WTC11 (cell line): ENCODE measurements around the gene TMEM60. TPM values are rescaled to one million over a fixed set of nuclear protein-coding genes. Genes with fewer than 3 reads are reported as not detected.

Source experiments
- ATAC-seq: fragments of 200-7000 bp; cut with Tn5 transposase; 2 replicates; pipeline ENCODE4 v1.10.0; 2021; ENCODE audit warnings: mild to moderate bottlenecking, moderate library complexity
- CTCF ChIA-PET: fragments of 300-600 bp; sonication (Branson Sonifier 250); formaldehyde crosslinking; loops from one replicate; lab custom pipeline; 2021; ENCODE audit warnings: antibody characterized with exemption; lab: Charles Lee
- POLR2A ChIA-PET: fragments of 350-600 bp; sonication (Branson Sonifier 250); formaldehyde crosslinking; loops from one replicate; lab custom pipeline; 2021; ENCODE audit warnings: antibody characterized with exemption; lab: Charles Lee
- DNase-seq: peaks from one replicate; pipeline ENCODE4 v3.0.0; 2021; ENCODE audit warnings: low spot score
- H3K27ac Mint-ChIP-seq: 2 replicates; pipeline ENCODE4 v1.8.0; 2021; ENCODE audit warnings: mixed read lengths
- H3K27me3 Mint-ChIP-seq: 2 replicates; pipeline ENCODE4 v1.8.0; 2021; ENCODE audit warnings: low read depth, mild to moderate bottlenecking, moderate library complexity, mixed read lengths
- H3K36me3 Mint-ChIP-seq: 2 replicates; pipeline ENCODE4 v1.8.0; 2021; ENCODE audit warnings: mixed read lengths
- H3K4me1 Mint-ChIP-seq: 2 replicates; pipeline ENCODE4 v1.8.0; 2022; ENCODE audit warnings: mixed read lengths
- H3K4me3 Mint-ChIP-seq: 2 replicates; pipeline ENCODE4 v1.8.0; 2021; ENCODE audit warnings: mild to moderate bottlenecking, moderate library complexity, mixed read lengths
- H3K9me3 Mint-ChIP-seq: 2 replicates; pipeline ENCODE4 v1.8.0; 2021; ENCODE audit warnings: mixed read lengths
- ATF1 ChIP-seq: sonication (generic); formaldehyde crosslinking; IDR thresholded peaks from 2 replicates; pipeline ENCODE4 v1.8.1; 2023; ENCODE audit warnings: mild to moderate bottlenecking, moderate library complexity, missing genetic modification reagents
- CREB1 ChIP-seq: sonication (generic); formaldehyde crosslinking; IDR thresholded peaks from 2 replicates; pipeline ENCODE4 v1.8.0; 2023; ENCODE audit warnings: mild to moderate bottlenecking, missing genetic modification reagents
- ELF4 ChIP-seq: sonication (generic); formaldehyde crosslinking; IDR thresholded peaks from 2 replicates; pipeline ENCODE4 v1.8.1; 2022; ENCODE audit warnings: low read depth, mild to moderate bottlenecking, moderate library complexity, missing genetic modification reagents
- ESRRA ChIP-seq: sonication (generic); formaldehyde crosslinking; IDR thresholded peaks from 2 replicates; pipeline ENCODE4 v1.8.1; 2022; ENCODE audit warnings: mild to moderate bottlenecking, missing genetic modification reagents, borderline replicate concordance
- ETV6 ChIP-seq: sonication (generic); formaldehyde crosslinking; IDR thresholded peaks from 2 replicates; pipeline ENCODE4 v1.8.1; 2022; ENCODE audit warnings: mild to moderate bottlenecking, missing genetic modification reagents
- FOXK1 ChIP-seq: sonication (generic); formaldehyde crosslinking; IDR thresholded peaks from 2 replicates; pipeline ENCODE4 v1.8.0; 2022; ENCODE audit warnings: mild to moderate bottlenecking, moderate library complexity, missing genetic modification reagents
- FOXP1 ChIP-seq: sonication (generic); formaldehyde crosslinking; IDR thresholded peaks from 2 replicates; pipeline ENCODE4 v1.8.0; 2022; ENCODE audit warnings: missing genetic modification reagents, mild to moderate bottlenecking, moderate library complexity, borderline replicate concordance
- GABPB1 ChIP-seq: sonication (generic); formaldehyde crosslinking; IDR thresholded peaks from 2 replicates; pipeline ENCODE4 v1.8.1; 2023; ENCODE audit warnings: mild to moderate bottlenecking, missing genetic modification reagents
- GTF2I ChIP-seq: fragments of 250-450 bp; sonication (Bioruptor Pico); conservative IDR thresholded peaks from 2 replicates; pipeline ENCODE4 v1.4.0; 2021; ENCODE audit warnings: mild to moderate bottlenecking
- HMGA2 ChIP-seq: fragments of 250-450 bp; sonication (Bioruptor Pico); IDR thresholded peaks from 2 replicates; pipeline ENCODE4 v1.4.0; 2021; ENCODE audit warnings: mild to moderate bottlenecking, moderate library complexity
- JAZF1 ChIP-seq: fragments of 250-450 bp; sonication (Bioruptor Pico); IDR thresholded peaks from 2 replicates; pipeline ENCODE4 v1.9.0; 2021; ENCODE audit warnings: moderate library complexity, mild to moderate bottlenecking, inconsistent platforms
- MYBL2 ChIP-seq: sonication (generic); formaldehyde crosslinking; IDR thresholded peaks from 2 replicates; pipeline ENCODE4 v1.8.1; 2023; ENCODE audit warnings: mild to moderate bottlenecking, moderate library complexity, missing genetic modification reagents
- NFYB ChIP-seq: sonication (generic); formaldehyde crosslinking; conservative IDR thresholded peaks from 2 replicates; pipeline ENCODE4 v1.8.0; 2022; ENCODE audit warnings: low read depth, missing genetic modification reagents
- NR1H2 ChIP-seq: sonication (generic); formaldehyde crosslinking; IDR thresholded peaks from 2 replicates; pipeline ENCODE4 v1.9.0; 2021; ENCODE audit warnings: mild to moderate bottlenecking, moderate library complexity, missing genetic modification reagents
- NR2C2 ChIP-seq: sonication (generic); formaldehyde crosslinking; IDR thresholded peaks from 2 replicates; pipeline ENCODE4 v1.8.0; 2022; ENCODE audit warnings: mild to moderate bottlenecking, missing genetic modification reagents
- NR3C1 ChIP-seq: sonication (generic); formaldehyde crosslinking; conservative IDR thresholded peaks from 2 replicates; pipeline ENCODE4 v1.8.1; 2023; ENCODE audit warnings: low read depth, mild to moderate bottlenecking, missing genetic modification reagents
- RELA ChIP-seq: sonication (generic); formaldehyde crosslinking; IDR thresholded peaks from 2 replicates; pipeline ENCODE4 v1.8.1; 2022; ENCODE audit warnings: missing genetic modification reagents, mild to moderate bottlenecking, borderline replicate concordance
- RORB ChIP-seq: fragments of 250-450 bp; sonication (Bioruptor Pico); IDR thresholded peaks from 2 replicates; pipeline ENCODE4 v1.9.0; 2021; ENCODE audit warnings: mild to moderate bottlenecking
- SP1 ChIP-seq: sonication (generic); formaldehyde crosslinking; conservative IDR thresholded peaks from 2 replicates; pipeline ENCODE4 v1.8.1; 2022; ENCODE audit warnings: missing genetic modification reagents
- TCF7 ChIP-seq: sonication (generic); formaldehyde crosslinking; IDR thresholded peaks from 2 replicates; pipeline ENCODE4 v1.8.0; 2022; ENCODE audit warnings: mild to moderate bottlenecking, low read depth, missing genetic modification reagents, moderate library complexity
- TEAD1 ChIP-seq: sonication (generic); formaldehyde crosslinking; IDR thresholded peaks from 2 replicates; pipeline ENCODE4 v1.8.0; 2022; ENCODE audit warnings: mild to moderate bottlenecking, missing genetic modification reagents
- ZNF121 ChIP-seq: sonication (generic); formaldehyde crosslinking; IDR thresholded peaks from 2 replicates; pipeline ENCODE4 v1.8.0; 2023; ENCODE audit warnings: missing genetic modification reagents
- ZNF263 ChIP-seq: sonication (generic); formaldehyde crosslinking; IDR thresholded peaks from 2 replicates; pipeline ENCODE4 v1.8.1; 2022; ENCODE audit warnings: low read depth, mild to moderate bottlenecking, moderate library complexity, missing genetic modification reagents
- ZNF317 ChIP-seq: sonication (generic); formaldehyde crosslinking; IDR thresholded peaks from 2 replicates; pipeline ENCODE4 v1.8.1; 2023; ENCODE audit warnings: low read depth, mild to moderate bottlenecking, moderate library complexity, missing genetic modification reagents, borderline replicate concordance
- ZNF396 ChIP-seq: fragments of 250-450 bp; sonication (Bioruptor Pico); IDR thresholded peaks from 2 replicates; pipeline ENCODE4 v1.8.0; 2021; ENCODE audit warnings: mild to moderate bottlenecking, moderate library complexity, borderline replicate concordance
- total RNA-seq: library from RNA; stranded (reverse); gene quantifications from 3 replicates; pipeline ENCODE4 v1.2.3, GENCODE V29; 2021
- TF ChIP-seq, protein P1 (sequence below): sonication (generic); formaldehyde crosslinking; IDR thresholded peaks from 2 replicates; pipeline ENCODE4 v1.8.1; 2022; ENCODE audit warnings: mild to moderate bottlenecking, missing genetic modification reagents, moderate library complexity, borderline replicate concordance
- TF ChIP-seq, protein P2 (sequence below): fragments of 250-450 bp; sonication (Bioruptor Pico); conservative IDR thresholded peaks from 2 replicates; pipeline ENCODE4 v1.9.0; 2021; ENCODE audit warnings: mild to moderate bottlenecking
- TF ChIP-seq, protein P3 (sequence below): sonication (generic); formaldehyde crosslinking; IDR thresholded peaks from 2 replicates; pipeline ENCODE4 v1.8.0; 2022; ENCODE audit warnings: mild to moderate bottlenecking, missing genetic modification reagents
- TF ChIP-seq, protein P4 (sequence below): sonication (generic); formaldehyde crosslinking; IDR thresholded peaks from 2 replicates; pipeline ENCODE4 v1.8.1; 2022; ENCODE audit warnings: low read depth, mild to moderate bottlenecking, moderate library complexity, missing genetic modification reagents, borderline replicate concordance
- TF ChIP-seq, protein P5 (sequence below): sonication (generic); formaldehyde crosslinking; conservative IDR thresholded peaks from 2 replicates; pipeline ENCODE4 v1.8.1; 2022; ENCODE audit warnings: mild to moderate bottlenecking, missing genetic modification reagents

TMEM60 gene
- total RNA-seq, 1 experiment from 2014 or later = 21.5 TPM

DNA sequence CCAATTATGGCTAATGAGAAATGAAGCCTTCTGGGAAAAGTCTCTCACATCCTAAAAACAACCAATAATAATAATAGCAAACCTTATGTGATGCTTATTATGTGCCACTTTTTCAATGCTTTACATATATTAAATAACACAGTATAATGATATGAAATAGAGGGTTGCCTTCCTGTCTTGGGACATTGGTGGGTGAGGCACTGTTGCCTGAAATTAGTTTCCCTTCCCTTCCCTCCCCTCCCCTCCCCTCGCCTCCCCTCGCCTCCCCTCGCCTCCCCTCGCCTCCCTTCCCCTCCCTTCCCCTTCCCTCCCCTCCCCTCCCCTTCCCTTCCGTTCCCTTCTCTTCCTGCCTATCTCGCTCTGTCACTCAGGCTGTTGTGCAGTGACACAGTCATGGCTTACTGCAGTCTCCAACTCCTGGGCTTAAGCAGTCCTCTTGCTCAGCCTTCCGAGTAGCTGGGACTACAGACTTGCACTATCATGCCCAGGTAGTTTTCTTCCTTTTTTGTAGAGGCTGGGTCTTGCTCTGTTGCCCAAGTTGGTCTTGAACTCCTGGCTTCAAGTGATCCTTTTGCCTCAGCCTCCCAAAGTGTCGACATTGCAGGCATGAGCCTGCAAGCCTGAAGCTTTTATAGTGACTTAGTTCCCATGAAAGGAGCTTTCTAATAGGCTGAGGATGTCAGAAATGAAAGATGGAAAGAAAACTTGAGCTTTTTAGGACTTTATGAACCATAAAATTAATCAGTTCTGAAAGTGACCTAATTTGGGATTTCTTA lies 48.3 kb upstream of the TMEM60 start (continued):
- TF ChIP-seq, protein P1, sequence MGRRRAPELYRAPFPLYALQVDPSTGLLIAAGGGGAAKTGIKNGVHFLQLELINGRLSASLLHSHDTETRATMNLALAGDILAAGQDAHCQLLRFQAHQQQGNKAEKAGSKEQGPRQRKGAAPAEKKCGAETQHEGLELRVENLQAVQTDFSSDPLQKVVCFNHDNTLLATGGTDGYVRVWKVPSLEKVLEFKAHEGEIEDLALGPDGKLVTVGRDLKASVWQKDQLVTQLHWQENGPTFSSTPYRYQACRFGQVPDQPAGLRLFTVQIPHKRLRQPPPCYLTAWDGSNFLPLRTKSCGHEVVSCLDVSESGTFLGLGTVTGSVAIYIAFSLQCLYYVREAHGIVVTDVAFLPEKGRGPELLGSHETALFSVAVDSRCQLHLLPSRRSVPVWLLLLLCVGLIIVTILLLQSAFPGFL (CRISPR knock-in tag) = no peak
- TF ChIP-seq ATF1 (CRISPR knock-in tag) = no peak
- no peak for TF ChIP-seq NR2C2 (CRISPR knock-in tag)
- TF ChIP-seq TEAD1 (CRISPR knock-in tag) = no peak

DNA sequence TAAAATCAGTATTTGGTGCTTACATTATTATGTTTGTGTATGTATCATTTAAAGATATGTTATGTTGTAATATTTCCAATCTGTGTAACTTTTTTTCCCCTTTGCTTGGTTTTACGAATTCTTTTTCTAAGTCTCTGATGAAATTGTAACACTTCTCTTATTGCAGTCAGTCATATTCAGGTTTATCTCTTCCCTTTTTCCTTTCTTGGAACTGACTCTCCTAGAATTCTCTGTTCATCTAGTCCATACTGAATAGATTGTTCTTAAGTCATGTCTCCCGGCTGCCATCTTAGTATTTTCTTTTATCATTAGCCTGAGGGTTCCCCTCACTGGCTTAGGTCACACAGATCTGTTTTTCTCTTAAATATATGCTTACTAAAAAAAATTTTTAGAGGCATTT lies 45.0 kb upstream of the TMEM60 start:
- H3K27ac Mint-ChIP-seq = no peak overlapping the region
- DNase-seq (no peak), ATAC-seq (no peak)
- POLR2A ChIA-PET = no interaction called here
- H3K27me3 Mint-ChIP-seq = no peaks in the 10 kb centered on the region
- TF ChIP-seq GABPB1 (CRISPR knock-in tag) = no peak
- TF ChIP-seq, protein P2, sequence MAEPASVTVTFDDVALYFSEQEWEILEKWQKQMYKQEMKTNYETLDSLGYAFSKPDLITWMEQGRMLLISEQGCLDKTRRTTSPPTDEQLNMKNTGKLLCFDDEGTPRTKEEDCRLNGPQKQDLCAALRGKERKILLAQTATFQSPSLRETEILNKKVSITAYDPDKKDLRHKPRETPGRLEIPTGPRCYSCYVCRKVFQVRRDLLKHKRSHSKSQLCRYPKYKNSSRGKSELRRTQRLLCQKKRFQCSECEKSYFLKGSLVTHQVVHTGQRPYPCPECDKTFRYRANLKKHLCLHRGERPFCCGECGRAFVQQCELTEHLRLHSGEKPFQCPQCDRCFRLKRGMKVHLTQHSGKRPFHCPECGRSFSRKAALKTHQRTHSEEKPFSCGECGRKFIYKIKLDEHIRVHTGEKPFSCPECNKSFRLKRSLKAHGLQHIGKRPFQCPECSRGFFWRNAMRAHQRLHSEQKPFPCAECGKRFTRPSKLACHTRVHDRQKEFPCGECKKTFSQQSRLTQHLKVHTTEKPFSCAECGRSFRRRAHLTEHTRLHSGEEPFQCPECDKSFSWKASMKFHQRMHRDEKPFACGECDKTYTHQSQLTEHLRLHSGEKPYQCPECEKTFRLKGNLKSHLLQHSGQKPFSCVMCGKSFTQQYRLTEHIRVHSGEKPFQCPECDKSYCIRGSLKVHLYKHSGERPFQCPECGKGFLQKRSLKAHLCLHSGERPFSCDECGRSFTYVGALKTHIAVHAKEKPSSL (CRISPR knock-in tag) = no peak
- no peak for TF ChIP-seq ZNF121
- no peak for TF ChIP-seq NR3C1 (CRISPR knock-in tag)
- TF ChIP-seq ZNF396 (CRISPR knock-in tag) = no peak
- no peak for TF ChIP-seq ELF4
- no peak for TF ChIP-seq ESRRA
- no peak for TF ChIP-seq ZNF263
- no peak for TF ChIP-seq GTF2I (CRISPR knock-in tag)
- TF ChIP-seq RELA (CRISPR knock-in tag) = no peak
- no peak for TF ChIP-seq ZNF317 (CRISPR knock-in tag)
- no peak for TF ChIP-seq JAZF1 (CRISPR knock-in tag)
- TF ChIP-seq MYBL2 = no peak
- TF ChIP-seq CREB1 (CRISPR knock-in tag) = no peak
- no peak for TF ChIP-seq SP1
- TF ChIP-seq TEAD1 (CRISPR knock-in tag) = no peak
- no peak for TF ChIP-seq NR1H2 (CRISPR knock-in tag)
- no peak for TF ChIP-seq HMGA2 (CRISPR knock-in tag)
- no peak for TF ChIP-seq FOXP1 (CRISPR knock-in tag)
- no peak for TF ChIP-seq FOXK1 (CRISPR knock-in tag)
- H3K4me1 Mint-ChIP-seq = peaks cover 14% of the 10 kb centered on the region; the same call in 1 of the 2 replicates
- H3K36me3 Mint-ChIP-seq = no peaks in the 10 kb centered on the region
- H3K9me3 Mint-ChIP-seq = no peaks in the 10 kb centered on the region
- no peak overlapping the region for H3K4me3 Mint-ChIP-seq
- CTCF ChIA-PET = no interaction called here

DNA sequence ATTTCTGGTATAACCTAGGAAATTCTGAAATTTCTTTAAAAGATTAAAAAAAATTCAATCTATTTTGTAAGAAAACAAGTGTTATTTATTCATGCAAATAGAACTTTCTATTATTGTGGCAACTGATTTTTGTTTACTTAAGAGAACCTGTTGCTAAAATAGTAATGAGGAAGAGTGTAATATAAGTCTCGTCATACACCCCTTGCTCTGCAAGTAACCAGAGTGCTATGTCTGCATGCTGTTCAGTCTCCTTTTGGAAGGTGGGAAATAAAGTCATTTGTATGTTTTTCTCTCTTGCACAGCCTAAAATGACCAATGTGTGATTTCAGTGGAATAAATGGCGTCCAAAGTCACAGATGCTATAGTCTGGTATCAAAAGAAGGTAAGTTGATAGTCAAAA lies 41.7 kb upstream of the TMEM60 start:
- POLR2A ChIA-PET = no interaction called here
- H3K9me3 Mint-ChIP-seq = peaks cover 7% of the 10 kb centered on the region
- H3K36me3 Mint-ChIP-seq = no peaks in the 10 kb centered on the region
- H3K27ac Mint-ChIP-seq = no peak overlapping the region
- DNase-seq (no peak), ATAC-seq (no peak)
- CTCF ChIA-PET = no interaction called here
- peaks cover 4% of the 10 kb centered on the region; the same call in 1 of the 2 replicates for H3K4me1 Mint-ChIP-seq
- H3K4me3 Mint-ChIP-seq = no peak overlapping the region
- H3K27me3 Mint-ChIP-seq = no peaks in the 10 kb centered on the region
- TF ChIP-seq ELF4 (no peak), GTF2I (CRISPR knock-in tag) (no peak), MYBL2 (no peak), TCF7 (no peak), NFYB (no peak), NR1H2 (CRISPR knock-in tag) (no peak), CREB1 (CRISPR knock-in tag) (no peak), RORB (CRISPR knock-in tag) (no peak), ESRRA (no peak), ETV6 (CRISPR knock-in tag) (no peak), ZNF396 (CRISPR knock-in tag) (no peak)
- TF ChIP-seq, protein P3, sequence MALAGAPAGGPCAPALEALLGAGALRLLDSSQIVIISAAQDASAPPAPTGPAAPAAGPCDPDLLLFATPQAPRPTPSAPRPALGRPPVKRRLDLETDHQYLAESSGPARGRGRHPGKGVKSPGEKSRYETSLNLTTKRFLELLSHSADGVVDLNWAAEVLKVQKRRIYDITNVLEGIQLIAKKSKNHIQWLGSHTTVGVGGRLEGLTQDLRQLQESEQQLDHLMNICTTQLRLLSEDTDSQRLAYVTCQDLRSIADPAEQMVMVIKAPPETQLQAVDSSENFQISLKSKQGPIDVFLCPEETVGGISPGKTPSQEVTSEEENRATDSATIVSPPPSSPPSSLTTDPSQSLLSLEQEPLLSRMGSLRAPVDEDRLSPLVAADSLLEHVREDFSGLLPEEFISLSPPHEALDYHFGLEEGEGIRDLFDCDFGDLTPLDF (CRISPR knock-in tag) = no peak
- TF ChIP-seq, protein P4, sequence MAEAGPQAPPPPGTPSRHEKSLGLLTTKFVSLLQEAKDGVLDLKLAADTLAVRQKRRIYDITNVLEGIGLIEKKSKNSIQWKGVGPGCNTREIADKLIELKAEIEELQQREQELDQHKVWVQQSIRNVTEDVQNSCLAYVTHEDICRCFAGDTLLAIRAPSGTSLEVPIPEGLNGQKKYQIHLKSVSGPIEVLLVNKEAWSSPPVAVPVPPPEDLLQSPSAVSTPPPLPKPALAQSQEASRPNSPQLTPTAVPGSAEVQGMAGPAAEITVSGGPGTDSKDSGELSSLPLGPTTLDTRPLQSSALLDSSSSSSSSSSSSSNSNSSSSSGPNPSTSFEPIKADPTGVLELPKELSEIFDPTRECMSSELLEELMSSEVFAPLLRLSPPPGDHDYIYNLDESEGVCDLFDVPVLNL (CRISPR knock-in tag) = no peak
- TF ChIP-seq, protein P5, sequence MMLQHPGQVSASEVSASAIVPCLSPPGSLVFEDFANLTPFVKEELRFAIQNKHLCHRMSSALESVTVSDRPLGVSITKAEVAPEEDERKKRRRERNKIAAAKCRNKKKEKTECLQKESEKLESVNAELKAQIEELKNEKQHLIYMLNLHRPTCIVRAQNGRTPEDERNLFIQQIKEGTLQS (CRISPR knock-in tag) = no peak
